T-helper 2 cell (primary cell): ENCODE data around the gene LHFPL4.
"Not testable (repeated sequence)": the region's sequence is repeated elsewhere in the genome, so short reads cannot be mapped to it uniquely, and the experiment has no call there.

Experiments
- DNase-seq, 5 experiments: peaks; one replicate each; pipeline versions ENCODE4 v3.0.0 to v3.0.0-alpha.2; 2012 to 2022

The LHFPL4 gene

GRCh38 chr3:9534429-9534828, 19.2 kb downstream of the LHFPL4 start:
- no peak for DNase-seq

DNA sequence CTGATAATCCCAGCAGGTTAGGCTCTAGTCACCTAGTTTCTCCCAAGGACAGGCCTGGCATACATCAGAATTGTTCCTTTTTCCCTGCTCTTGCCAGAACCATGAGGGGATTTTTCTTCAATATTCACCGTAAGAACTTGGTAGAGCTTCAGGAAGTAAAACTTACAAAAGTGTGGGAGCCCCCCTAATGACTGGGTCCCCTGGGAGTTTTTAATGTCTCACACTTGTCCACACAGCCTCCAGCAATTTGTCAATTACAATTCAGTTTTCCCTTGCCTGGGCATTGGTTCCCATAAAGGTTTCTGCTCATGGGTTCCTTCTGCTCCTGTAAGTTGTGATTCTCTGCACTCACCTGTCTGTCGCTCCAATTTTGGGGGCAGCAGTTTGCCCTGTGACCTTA, 28.5 kb downstream of the LHFPL4 start:
- DNase-seq: no peak

DNA sequence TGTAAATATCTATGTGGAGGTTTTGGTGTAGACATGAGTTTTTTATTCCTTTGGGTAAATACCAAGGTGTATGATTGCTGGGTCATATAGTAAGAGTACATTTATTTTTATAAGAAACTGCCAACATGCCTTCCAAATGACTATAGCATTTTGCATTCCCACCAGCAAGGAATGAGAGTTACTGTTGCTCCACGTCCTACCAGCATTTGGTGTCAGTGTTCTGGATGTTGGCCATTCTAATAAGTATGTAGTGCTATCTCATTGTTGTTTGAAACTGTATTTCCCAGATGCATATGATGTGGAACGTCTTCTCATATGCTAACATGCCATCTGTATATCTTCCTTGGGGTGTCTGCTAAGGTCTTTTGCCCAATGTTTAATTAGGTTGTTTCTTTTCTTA, 38.7 kb downstream of the LHFPL4 start:
- no peak for DNase-seq

DNA sequence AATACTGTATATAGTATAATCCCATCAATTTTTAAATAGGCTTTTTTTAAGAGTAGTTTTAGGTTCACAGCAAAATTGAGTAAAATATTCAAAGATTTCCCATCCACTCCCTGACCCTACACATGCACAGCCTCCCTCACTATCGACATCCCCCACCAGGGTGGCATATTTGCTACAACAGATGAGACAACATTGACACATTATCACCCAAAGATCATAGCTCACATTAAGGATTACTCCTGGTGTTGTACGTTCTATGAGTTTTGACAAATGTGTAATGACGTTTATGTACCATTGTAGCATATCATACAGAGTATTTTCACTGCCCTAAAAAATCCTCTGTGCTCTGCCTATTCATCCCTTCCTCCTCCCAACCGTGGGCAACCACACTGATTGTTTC, 39.3 kb downstream of the LHFPL4 start:
- no peak for DNase-seq

GRCh38 chr3:9512456-9513045, 41.1 kb downstream of the LHFPL4 start:
- no peak for DNase-seq

GRCh38 chr3:9508781-9509180, 44.8 kb downstream of the LHFPL4 start:
- DNase-seq: no peak

GRCh38 chr3:9507586-9508578, 45.7 kb downstream of the LHFPL4 start:
- no peak for DNase-seq

DNA sequence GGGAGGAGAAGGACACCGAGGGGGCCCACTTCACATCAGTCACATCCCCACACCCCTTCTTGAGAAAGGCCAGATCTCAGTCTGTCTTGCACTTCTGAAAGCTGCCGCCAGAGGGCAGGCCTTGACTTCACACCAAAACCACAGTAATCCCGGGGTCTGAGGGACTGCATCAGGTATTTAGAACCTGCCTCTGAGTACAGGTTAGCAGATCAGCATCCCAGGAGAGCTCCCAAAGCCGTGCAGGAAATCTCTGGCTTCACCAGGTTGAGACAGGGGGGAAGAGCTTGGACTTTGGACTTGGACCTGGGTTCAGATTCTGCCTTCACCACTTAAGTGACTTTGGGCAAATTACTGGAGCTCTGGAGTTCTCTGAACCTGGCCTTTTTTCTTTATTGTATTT, 50.3 kb downstream of the LHFPL4 start:
- DNase-seq: peak; percentile 26 to 71 (median 35)

DNA sequence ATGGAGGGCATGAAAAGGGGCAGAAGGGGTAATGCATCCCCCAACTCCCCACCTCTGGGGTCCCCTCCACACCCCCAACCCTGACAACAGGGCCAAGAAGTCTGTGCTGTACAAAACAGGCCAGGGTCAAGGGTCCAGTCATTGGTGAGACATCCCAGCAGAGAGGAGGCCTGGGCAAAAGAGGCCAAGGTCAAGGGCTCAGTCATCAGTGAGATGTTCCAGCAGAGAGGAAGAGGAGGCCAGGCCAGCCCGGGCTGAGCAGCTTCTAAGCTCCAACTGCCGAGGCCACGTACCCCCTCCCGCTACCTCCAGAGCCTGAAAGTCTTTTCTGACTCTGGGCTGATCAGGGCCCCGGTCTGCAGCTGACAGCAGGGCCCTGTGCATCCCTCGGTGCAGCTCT, 52.4 kb downstream of the LHFPL4 start:
- no peak for DNase-seq

DNA sequence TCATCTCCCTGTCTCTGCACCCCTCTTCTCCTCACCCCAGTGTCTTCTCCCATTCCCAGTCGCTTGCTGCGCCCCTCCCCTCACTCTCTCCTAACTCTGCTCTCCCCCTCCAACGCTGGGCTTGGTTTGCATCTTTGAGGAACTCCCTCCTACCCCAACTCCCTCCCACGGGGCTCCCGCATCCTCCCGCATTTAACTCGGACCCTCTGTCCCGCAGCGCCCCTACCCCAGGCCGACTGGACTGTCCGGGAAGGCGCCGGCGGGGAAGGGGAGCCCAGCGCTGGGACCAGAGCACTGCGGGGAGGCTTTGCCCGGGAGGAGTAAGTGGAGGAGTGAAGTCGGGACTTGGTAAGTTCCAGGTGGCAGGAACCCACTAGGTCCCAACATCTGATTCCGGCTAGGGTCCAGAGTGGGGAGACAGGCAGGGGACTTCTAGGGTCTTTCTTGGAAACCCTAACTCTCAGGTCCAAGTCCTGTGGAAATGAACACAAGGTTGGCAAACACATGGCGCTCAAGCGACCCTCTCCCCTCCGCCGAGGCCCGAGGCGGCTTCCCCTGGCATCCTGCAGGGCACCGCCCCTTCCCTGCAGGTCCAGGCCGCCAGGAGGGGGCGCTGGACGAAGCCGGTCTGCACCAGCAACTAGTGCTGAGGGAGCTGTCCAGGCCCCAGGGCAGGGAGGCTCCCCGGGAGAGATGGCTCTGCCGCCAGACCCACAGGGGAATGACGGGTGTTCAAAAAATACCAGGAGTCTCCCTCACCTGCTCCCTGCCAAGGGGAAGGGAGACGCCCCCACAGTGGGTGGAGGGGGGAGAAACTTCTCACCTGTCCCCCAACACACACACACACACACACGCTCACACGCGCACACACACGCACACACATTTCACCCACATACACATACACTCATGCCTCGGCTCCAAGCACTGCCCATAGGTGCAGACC, 53.2 kb downstream of the LHFPL4 start:
- DNase-seq: peak; percentile 15 to 69 (median 56)

GRCh38 chr3:9499455-9500107, 54.0 kb downstream of the LHFPL4 start:
- no peak for DNase-seq

GRCh38 chr3:9498781-9499180, 54.8 kb downstream of the LHFPL4 start:
- DNase-seq: no peak

DNA sequence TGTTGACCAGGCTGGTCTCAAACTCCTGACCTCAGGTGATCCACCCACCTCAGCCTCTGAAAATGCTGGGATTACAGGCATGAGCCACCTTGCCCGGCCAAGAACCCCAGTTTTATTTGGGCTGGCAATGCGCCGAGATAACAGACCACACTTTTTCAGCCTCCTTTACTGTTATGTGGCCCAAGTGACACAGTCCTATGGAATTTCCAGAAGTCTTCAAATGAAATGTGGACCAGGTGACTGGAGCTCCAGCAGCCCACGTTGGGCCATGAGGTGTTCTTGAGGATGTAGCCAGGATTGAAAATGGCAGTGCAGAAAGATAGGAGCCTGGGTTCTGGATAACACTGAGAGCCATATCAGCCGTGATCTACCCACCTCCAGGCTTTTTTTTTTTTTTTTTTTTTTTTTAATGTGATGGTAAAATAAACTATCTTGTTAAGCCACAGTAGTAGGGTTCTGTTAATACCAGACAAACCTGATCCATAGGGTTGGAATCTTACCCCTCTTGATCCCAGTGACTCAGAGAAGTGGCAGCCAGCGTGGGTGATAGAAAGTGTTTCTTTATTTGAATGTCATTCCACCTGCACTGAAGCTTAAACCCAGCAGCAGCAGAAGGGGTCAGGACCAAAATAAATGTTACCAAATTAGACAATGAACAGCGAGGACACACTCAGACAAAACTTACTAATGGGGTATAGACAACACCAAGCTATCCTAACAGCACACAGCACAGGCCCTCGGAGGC, 55.6 kb downstream of the LHFPL4 start:
- no peak for DNase-seq

- DNase-seq: no peak
These were observed 56.7 kb downstream of the LHFPL4 start for GRCh38 chr3:9496893-9497292.

DNA sequence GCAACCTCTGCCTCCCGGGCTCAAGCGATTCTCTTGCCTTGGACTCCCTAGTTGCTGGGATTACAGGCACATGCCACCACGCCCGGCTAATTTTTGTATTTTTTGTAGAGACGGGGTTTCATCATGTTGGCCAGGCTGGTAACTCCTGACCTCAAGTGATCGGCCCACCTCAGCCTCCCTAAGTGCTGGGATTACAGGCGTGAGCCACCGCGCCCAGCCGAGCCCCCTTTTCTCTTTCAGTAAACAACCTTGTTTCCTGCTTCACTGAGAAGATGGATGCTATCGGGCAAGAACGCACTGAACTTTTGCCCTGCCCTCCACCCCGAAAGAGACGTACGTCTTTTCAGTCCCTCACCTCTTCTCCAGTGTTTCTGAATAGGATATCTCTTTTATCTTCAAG, 59.6 kb downstream of the LHFPL4 start:
- not testable (repeated sequence) for DNase-seq

DNA sequence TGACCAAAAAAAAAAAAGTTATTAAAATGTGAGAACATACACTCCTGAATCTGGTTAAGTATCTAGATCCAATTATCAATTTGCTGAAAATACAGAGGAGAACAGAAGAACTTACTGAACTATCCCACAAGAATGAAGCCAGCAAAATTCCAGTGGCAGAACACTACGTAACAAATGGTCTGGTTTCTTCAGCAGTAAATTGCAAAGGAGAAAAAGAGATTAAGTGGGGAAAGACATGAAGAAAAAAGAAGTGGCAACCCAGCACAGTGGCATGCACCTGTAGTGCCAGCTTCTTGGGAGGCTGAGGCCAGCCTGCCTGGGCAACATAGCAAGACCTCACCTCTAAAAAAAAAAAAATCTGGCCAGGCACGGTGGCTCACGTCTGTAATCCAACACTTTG, 62.1 kb downstream of the LHFPL4 start:
- no peak for DNase-seq

GRCh38 chr3:9485248-9485647, 68.4 kb downstream of the LHFPL4 start:
- DNase-seq: no peak

- DNase-seq: no peak
These were observed 73.4 kb downstream of the LHFPL4 start for GRCh38 chr3:9480265-9480664.

DNA sequence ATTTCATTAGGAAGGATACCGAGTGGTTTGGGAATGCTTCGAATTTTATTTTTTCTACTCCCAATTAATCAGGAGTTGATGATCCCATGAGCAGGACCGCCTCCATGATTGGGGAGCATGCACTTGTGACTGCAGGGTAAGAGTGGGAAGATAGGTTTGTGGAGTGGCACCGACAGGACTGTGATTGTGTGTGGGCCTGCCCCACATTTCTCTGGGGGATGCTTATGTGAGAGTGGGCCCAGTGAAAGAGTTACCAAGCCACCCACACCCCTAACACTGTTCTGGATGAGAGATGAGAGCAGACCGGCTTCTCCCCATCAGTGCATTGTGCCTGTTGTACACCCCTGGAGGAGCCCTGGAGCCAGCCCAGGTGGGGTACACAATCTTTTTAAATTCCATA, 76.7 kb downstream of the LHFPL4 start:
- no peak for DNase-seq

DNA sequence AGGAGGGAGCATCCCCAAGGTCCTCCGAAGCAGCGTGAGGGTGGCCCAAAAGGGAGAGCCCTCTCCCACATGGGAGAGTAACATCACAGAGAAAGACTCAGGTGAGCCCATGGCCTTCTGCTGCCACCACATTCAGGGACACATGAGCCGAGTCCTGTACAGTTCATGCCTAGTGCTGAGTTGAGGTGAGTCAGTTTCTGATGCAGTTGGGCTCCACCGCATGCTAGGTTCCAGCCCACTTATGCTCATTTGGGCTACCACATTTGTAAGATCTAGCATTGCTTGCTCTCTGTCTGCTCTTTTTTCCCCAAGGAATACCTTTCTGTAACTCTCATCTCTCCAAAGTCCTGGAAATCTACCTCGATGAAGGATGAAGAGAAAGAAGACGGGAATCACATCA, 79.1 kb downstream of the LHFPL4 start:
- no peak for DNase-seq

DNA sequence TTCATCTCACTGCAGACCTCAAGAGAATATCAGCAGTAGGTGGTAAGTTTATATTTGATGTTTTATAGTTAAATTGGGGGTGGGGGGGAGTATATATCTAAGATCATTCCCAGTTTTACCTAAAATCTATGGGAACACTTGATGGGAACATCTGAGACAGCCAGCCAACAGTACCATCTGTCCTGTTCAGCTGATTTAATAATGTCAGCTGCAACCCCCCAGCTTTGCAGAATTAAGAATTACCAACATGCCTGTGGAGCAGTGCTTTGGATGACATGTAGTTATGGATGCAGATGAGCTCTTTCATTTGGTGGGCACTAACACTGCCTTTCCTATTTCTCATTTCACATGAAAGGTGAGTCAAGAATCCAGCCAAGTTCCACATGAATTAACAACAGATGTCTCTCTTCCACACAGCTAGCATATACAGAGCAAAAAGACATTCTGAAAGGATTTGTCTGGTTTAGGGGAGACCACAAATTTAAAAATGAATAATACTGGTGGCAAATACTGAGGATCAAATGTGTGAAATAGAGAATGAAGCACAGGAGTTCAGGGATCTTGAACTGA, 80.0 kb downstream of the LHFPL4 start:
- DNase-seq: no peak
